H1 (cell line): Measurements from ENCODE around the gene REELD1. TPM values are rescaled to one million over a fixed set of nuclear protein-coding genes. Genes with fewer than 3 reads are reported as not detected.

ENCODE experiments used
- CTCF ChIP-seq, 3 experiments: IDR thresholded peaks; 1 replicate in 2 of 3; 2 replicates in 1 of 3; pipeline versions ENCODE4 v1.5.1 to v1.6.1; 2011; ENCODE audit warnings: low read length in 3 of 3, mild to moderate bottlenecking in 3 of 3, inconsistent platforms in 2 of 3, low read depth in 1 of 3, moderate library complexity in 1 of 3; ENCODE audit not compliant: insufficient read depth in 1 of 3; ENCODE audit errors: control extremely low read depth in 1 of 3
- KDM1A ChIP-seq: fragments of 200-600, 300-600 bp; sonication (generic); IDR thresholded peaks from 2 replicates; pipeline ENCODE4 v1.7.1; 2016; ENCODE audit warnings: mild to moderate bottlenecking, low read length, borderline replicate concordance
- polyA plus RNA-seq, 7 experiments: library from polyadenylated mRNA; depleted of rRNA in 3 of 7; stranded (reverse) in 5 of 7; unstranded in 2 of 7; fragments of >200 nt in 5 of 7; fragments of 200-250 nt in 2 of 7; gene quantifications; 1 replicate in 5 of 7; 2 replicates in 1 of 7; 4 replicates in 1 of 7; pipeline versions ENCODE4 v1.2.1 to v1.2.3, GENCODE V29; 2011 to 2013; ENCODE audit warnings: missing spikeins in 2 of 7, mixed read lengths in 2 of 7
- total RNA-seq: library from RNA; stranded (reverse); fragmentation: NEBNext Ultra II Directional; extraction: Animal tissue kit (Norgen Biotek cat#: 25700); gene quantifications from 2 replicates; pipeline ENCODE4 v1.2.1, GENCODE V29; 2021

Gene REELD1
- total and polyA plus RNA-seq, 2 of the 8 experiments (the other 6 are each of a cell fraction or from before 2014, with no cell fraction given): 0.03 TPM; not detected in 1

DNA sequence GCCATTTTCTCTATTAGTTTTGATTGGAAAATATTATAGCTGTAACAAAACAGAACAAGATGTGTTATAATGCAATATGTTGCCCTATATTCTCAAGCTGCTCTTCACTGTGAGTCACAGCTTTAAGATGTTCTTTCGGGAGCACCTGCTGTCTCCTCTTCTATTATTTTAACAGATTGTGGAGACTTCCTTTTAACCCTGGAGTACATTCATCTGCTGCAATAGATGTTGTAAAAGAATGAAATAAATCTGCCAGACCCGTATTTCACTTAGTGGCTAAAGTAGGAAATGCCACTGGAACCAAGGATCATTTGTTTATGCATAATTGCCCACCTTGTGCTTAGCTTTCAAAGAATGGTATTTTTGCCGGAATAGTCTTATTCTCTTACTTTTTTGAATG is 27.7 kb upstream of the REELD1 start (continued):
- TF ChIP-seq KDM1A: no peak
- TF ChIP-seq CTCF (IDR thresholded peaks at IDR 0.05; ENCODE audit: control extremely low read depth in 1 of 3, insufficient read depth in 1 of 3, low read depth in 1 of 3, low read length in 3 of 3): no peak
